ENCODE data around the gene EFNA5.

EFNA5 gene

GRCh38 chr5:107418071-107418470 lies 252.7 kb downstream of the EFNA5 start:
- no peak for DNase-seq

DNA sequence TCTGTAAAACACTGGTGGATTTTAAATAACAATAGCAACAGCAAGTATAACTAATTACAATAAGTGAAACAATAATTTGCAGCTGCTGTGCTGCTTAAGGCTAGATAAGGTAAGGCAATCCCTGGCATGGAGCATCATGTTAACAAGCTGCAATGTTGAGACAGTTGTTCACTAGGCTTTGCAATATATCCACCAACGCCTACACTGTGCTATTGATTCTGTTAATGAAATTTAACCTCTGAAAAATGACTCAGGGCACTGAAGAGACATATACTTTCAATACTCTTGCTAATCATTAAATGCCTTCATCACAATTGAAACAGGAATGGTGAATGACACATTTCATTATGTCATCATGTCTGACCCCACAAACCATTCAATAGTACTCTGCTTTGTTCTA lies 255.0 kb downstream of the EFNA5 start:
- no peak for DNase-seq

GRCh38 chr5:107414802-107415201 lies 255.9 kb downstream of the EFNA5 start:
- no peak for DNase-seq

- DNase-seq = no peak
These were observed 257.0 kb downstream of the EFNA5 start for GRCh38 chr5:107413754-107414153.

- DNase-seq = no peak
These were observed 262.2 kb downstream of the EFNA5 start for GRCh38 chr5:107408564-107408963.

DNA sequence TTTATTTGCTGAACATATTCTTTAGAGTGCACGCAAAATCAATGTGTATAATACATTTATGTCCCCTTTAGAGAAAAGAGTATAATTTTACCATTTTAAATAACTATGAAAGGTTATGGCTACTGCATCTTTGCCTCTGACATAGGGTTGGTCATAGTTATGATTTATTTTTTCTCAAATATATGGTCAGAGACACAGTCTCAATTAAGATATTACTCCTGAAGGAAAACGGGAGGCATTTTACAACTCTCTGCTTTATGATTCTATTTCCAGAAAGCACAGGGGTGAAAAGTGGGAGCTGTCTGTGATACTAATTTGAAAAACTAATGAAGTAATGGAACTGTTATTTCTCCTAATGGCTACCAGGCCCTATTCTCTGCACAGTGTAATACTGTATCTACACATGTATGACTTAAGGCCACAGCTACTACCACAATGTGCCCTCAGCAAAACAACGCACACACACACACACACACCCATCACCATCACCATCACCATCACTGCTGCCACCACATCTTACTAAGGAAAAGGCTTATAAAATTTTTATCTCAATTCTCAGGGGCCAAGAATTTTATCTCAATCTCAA lies 262.9 kb downstream of the EFNA5 start:
- no peak for DNase-seq

GRCh38 chr5:107404595-107405374 lies 266.0 kb downstream of the EFNA5 start:
- DNase-seq = no peak

- no peak for DNase-seq
These were observed 267.3 kb downstream of the EFNA5 start for GRCh38 chr5:107403228-107403953.

DNA sequence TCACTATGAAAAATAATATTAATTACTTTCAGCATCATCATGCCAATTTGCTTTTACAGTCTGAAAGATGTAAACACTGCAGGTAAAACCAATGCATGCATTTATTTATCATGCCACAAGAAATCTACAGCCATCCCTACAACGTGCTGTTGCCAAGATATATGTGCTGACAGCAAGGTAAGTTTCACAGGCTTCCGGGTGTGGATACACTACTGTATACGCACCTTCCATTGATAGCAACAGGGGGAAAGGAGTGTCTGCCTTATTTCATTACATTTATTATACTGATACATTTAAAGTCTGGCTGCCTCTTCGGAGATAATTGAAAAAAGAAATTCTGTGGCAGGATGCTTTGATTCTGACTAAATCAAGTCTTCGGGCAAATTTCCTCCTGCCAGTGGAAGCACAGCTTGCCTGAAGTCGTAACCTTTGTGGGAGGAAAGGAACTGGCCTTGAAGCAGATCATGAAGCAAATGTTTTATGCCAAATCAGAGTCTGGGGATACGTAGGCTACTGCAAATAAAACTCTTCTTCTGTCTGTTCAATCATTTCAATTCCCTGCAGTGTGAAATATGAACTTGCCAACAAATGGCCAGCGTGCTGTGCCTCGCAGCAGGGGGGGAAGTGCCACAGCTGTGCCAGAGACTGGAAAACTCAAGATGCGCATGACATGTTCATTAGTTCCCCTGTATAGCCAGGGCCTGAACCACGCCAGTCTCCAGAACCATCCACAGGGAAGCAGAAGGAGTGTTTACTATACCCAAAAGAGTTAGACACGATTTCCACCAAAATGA lies 268.1 kb downstream of the EFNA5 start:
- DNase-seq = no peak

GRCh38 chr5:107401470-107402122 lies 269.1 kb downstream of the EFNA5 start:
- DNase-seq = no peak

GRCh38 chr5:107400328-107400727 lies 270.4 kb downstream of the EFNA5 start:
- DNase-seq = no peak

- no peak for DNase-seq
These were observed 272.0 kb downstream of the EFNA5 start for GRCh38 chr5:107398703-107399102.

DNA sequence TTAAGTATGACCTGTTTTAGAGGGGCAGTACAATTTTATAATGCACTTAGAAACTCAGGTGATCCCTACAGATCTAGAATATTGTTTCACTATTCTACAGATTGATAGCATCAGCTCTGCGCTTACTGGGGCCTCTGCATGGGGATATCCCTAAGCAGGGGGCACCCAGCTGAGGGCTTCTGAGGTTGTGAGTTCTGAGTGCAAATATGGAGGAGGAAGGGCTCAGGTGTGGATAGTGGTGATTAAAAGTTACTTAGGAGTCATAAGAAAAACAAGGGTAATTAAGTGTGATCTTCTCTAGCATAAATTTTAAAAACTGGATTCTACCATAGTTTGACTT lies 274.4 kb downstream of the EFNA5 start:
- DNase-seq = no peak

DNA sequence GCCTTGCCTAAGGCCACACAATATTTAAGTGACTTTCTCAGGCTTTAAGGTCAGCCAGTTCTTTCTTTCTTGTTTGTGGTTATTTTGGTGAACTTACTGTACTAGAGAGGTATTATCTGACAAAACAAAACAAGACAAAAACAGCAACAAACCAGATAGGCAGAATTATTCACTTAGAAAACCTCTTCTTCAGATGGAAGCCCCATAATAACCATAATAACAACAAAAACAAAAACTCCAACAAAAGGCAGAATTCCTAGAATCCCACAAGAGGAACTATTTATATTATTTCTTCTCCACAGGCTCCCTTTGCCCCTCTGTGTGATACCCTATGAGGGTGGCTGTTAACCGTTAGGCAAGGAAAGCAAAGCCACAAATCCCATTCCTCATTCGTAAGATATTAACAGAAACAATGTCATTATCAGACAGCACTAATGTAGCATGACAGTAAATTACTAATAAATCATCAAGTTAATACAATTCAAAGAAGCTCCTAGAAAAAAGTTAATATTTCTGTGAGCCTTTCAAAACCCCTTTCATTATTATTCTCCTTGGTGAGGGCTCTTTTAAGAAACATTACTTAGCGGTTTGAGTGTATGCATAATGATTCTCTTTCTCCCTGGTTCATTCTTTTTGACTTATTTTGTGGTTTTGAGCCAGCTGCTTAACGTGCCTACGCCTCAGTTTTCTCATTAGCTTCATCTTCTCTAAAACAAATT lies 274.9 kb downstream of the EFNA5 start:
- no peak for DNase-seq

DNA sequence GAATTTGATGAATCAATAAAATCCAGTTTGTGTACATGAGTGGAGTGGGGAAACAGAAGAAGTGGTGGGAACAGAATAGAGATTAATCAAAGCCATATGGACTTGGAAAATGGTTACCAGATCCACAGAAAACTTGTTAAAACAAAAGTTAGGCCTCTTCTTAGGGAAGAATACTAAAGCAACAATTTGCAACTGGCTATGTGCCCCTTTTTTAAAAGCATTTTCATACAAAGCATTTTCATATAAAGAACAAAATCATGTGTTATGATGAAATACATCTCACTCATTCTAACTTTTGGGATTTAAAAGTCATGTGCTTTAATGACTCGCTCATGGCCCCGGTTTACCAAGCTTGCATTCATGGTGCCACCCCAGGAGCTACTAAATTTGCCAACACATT lies 276.9 kb downstream of the EFNA5 start:
- DNase-seq = no peak

- DNase-seq = no peak
These were observed 278.9 kb downstream of the EFNA5 start for GRCh38 chr5:107391787-107392186.

GRCh38 chr5:107389775-107390148 lies 281.0 kb downstream of the EFNA5 start:
- no peak for DNase-seq

DNA sequence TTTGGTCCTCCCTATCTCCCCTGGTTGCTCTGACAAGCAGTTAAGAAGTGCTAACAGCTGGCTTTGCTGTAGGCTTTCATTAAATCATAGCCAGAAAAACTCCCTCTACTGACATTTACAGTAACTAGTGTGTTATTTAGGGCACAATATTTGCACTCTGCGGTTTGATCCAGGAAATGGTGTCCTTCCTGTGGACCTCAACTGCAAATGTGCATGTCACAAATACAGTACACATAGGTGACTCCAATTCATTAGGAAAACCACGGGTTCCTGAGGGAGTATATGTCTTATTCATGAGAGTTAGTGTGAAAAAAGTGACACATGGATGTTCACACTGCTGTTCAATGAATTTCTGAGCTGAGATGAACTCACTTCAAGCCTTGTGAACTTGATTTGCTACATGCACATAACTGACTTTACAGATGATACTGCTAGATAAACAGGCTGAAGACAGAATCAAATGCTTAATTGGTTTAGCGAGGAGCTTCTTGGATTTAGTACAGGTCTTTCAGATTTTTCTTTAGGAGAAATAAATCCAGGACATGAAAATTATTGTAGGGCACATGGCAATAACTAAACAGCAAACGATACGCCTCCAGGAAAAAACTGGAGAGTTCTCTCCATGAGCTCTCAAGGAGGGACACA lies 281.5 kb downstream of the EFNA5 start:
- DNase-seq = no peak

DNA sequence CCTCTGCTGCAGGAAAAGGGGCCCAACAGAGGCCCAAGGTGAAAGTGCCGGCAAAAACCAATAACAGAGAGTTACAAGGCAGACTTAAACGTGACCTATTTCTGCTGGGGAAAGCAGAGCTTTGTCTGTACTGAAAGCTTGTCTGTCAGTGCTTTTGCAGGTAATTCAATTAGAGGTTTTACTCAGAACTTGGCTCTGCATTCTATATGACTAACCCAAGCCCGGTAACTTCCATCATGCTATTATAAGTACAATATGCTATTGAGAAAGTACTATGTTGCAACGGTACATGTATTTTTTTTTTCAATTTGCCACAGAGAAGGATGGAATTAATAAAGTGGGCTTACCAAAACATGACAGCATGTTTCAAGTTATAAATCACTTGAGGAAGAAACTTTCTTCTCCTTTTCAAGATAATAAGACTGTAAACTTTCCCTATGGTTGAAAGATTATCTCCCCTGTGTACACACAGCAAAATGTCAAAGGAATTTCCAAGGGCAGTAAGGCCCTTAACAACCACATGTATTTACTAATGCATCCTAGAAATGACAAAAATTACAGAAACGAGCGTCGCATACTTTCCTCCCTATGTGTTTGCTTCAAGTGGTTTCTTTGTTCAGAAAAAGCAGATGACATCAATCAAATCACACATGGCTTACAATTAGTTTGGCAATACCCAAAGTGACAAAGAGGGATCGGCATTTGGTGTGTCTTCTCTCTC lies 282.4 kb downstream of the EFNA5 start:
- no peak for DNase-seq

GRCh38 chr5:107387526-107388140 lies 283.1 kb downstream of the EFNA5 start:
- DNase-seq = no peak

DNA sequence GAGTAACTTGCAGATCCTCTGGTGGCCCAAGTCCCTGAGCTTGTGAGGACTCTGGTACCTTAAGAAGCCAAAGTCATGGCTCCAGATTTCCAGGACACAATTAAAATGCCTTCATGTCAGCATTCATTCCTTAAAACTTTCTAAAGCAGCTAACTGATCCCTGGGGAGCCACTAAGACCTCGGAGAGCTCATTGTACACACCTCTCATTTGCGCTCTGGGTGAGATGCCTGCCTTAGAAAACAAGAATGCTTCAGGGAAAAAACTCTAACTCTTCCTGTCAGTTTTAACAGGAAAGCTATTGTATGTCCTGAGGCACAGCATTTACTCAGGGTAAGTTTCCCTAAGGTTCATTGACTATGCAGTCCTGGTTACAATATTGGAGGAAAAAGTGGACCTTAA lies 285.0 kb downstream of the EFNA5 start:
- no peak for DNase-seq

Data from activated CD4-positive, CD25-positive, alpha-beta regulatory T cell treated with anti-CD3 and anti-CD28 coated beads, Interleukin-2, amount 50 U/mL, for 72 hours (primary cell).